ENCODE results near the gene ZNF581. TPM values are rescaled to one million over a fixed set of nuclear protein-coding genes. Genes with fewer than 3 reads are reported as not detected.

The ZNF581 gene
- total RNA-seq, 1 experiment from 2014 or later, result 29.5 TPM

- no peak for DNase-seq (ENCODE audit: low read depth)
These were observed 32.0 kb upstream of the ZNF581 start for GRCh38 chr19:55611300-55611982.

- DNase-seq (ENCODE audit: low read depth), result no peak
These were observed 31.3 kb upstream of the ZNF581 start for GRCh38 chr19:55611983-55612645.

GRCh38 chr19:55613396-55613795, 30.1 kb upstream of the ZNF581 start:
- no peak for DNase-seq (ENCODE audit: low read depth)

- DNase-seq (ENCODE audit: low read depth), result no peak
These were observed 29.3 kb upstream of the ZNF581 start for GRCh38 chr19:55613930-55614710.

GRCh38 chr19:55614711-55615542, 28.5 kb upstream of the ZNF581 start:
- no peak for DNase-seq (ENCODE audit: low read depth)

GRCh38 chr19:55615543-55616394, 27.7 kb upstream of the ZNF581 start:
- no peak for DNase-seq (ENCODE audit: low read depth)

- no peak for DNase-seq (ENCODE audit: low read depth)
These were observed 27.0 kb upstream of the ZNF581 start for GRCh38 chr19:55616395-55616875.

GRCh38 chr19:55617426-55617825, 26.0 kb upstream of the ZNF581 start:
- DNase-seq (ENCODE audit: low read depth), result peak; percentile 37

- no peak for DNase-seq (ENCODE audit: low read depth)
These were observed 25.0 kb upstream of the ZNF581 start for GRCh38 chr19:55618426-55618825.

- DNase-seq (ENCODE audit: low read depth), result no peak
These were observed 24.2 kb upstream of the ZNF581 start for GRCh38 chr19:55619286-55619685.

GRCh38 chr19:55620410-55621204, 22.8 kb upstream of the ZNF581 start:
- no peak for DNase-seq (ENCODE audit: low read depth)

- DNase-seq (ENCODE audit: low read depth), result no peak
These were observed 22.2 kb upstream of the ZNF581 start for GRCh38 chr19:55621205-55621672.

- DNase-seq (ENCODE audit: low read depth), result no peak
These were observed 21.7 kb upstream of the ZNF581 start for GRCh38 chr19:55621673-55622231.

- DNase-seq (ENCODE audit: low read depth), result no peak
These were observed 21.0 kb upstream of the ZNF581 start for GRCh38 chr19:55622242-55622969.

- DNase-seq (ENCODE audit: low read depth), result no peak
These were observed 20.3 kb upstream of the ZNF581 start for GRCh38 chr19:55623130-55623529.

GRCh38 chr19:55623561-55623960, 19.9 kb upstream of the ZNF581 start:
- no peak for DNase-seq (ENCODE audit: low read depth)

- peak; percentile 76 for DNase-seq (ENCODE audit: low read depth)
These were observed 19.1 kb upstream of the ZNF581 start, which contains the start of gene ZNF784 for GRCh38 chr19:55624109-55625003. TSS of gene ZNF784 (minus strand) at chr19:55624566. CDS start at chr19:55624561, 5 bp downstream.
